DMS53 treated with DMSO at 0.1 percent for 48 hours (cell line): ENCODE data around the gene TGFB2.
A peak's percentile ranks its signal among the peaks of the same experiment; 100 is the strongest.
"Not testable (repeated sequence)": the region's sequence is repeated elsewhere in the genome, so short reads cannot be mapped to it uniquely, and the experiment has no call there.

Source experiments
- DNase-seq: peaks from one replicate; lab custom pipeline; 2025; ENCODE audit not compliant: unreplicated experiment; lab: John Stamatoyannopoulos, UW

TGFB2 gene

GRCh38 chr1:218344814-218345672 is at the start of gene TGFB2:
TGFB2 (plus strand) TSS chr1:218345336; CDS start chr1:218346702, 1,366 bp downstream.
- DNase-seq: peak; percentile 86

DNA sequence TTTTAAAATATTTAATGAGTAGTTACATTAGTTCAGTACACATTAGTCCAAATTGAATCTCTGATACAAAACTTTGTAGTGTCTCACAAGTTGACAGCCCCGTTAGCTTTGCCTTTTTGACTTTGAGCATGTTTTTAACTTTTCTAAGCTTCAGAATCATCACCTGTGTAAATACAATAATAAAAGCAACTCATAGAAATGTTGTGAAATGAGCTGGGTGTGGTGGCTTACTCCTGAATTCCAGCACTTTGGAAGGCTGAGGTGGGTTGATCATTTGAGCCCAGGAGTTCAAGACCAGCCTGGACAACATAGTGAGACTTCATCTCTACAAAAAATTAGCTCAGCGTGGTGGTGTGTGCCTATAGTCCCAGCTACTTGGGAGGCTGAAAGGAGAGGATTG is 49.0 kb upstream of the TGFB2 start:
- no peak for DNase-seq

DNA sequence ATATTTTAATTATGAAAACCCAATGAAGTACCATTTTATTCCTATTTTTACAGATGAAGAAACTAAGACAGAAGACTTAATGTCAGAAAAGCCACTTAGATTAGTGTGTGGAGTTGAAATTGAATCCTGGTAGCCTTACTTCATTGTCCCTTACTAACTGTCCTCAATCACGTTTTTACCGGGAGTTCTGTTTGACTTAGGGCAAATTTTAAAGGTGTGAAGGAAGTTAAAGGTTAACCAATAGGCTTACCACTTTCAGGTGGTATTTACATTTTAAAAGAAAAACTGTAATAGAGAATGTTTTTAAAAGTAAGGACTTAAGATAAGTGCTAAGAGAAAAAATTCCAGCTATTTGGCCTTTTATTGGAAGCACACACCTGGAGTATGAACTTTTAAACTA is 47.7 kb upstream of the TGFB2 start:
- no peak for DNase-seq

- no peak for DNase-seq
Observed at GRCh38 chr1:218297867-218298266, 47.3 kb upstream of the TGFB2 start.

- DNase-seq: no peak
Observed at GRCh38 chr1:218298398-218298797, 46.7 kb upstream of the TGFB2 start.

DNA sequence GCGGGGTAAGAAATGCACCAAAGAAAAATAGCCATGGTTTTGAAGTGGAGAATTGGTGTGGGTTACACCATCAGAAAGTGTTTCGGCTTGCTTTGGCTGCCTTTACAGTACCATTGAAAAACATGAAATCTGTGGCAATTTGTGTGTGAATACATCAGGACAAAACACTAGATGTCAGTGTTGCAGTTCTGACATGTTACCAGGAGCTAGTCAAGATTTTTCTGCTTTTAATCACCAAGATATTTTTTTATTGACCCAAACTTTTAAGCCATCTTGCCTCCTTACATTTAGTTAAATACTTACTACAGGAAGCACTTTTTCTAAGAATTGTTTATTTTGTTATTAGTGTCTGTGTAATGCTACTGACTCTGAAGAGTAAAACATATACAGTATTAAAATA is 45.7 kb upstream of the TGFB2 start:
- no peak for DNase-seq

DNA sequence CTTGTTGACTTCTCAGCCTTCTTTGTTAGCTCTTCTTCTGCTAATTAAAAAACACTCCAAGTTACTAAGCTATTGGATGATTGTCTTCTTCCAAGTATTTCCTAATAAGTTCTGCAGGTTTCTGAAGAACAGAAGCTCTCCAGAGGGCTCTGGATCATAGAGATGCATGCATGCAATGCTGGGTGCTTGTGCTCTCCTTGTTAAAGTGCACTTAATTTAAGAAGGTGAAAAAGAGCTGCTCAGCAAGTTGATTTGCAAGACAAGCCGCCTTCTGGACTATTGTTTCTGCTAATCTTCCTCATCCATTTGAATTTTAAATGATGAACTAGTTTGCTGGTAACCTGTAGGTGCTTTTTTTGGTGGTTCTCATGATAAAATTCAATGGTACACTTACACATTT is 43.9 kb upstream of the TGFB2 start:
- no peak for DNase-seq

DNA sequence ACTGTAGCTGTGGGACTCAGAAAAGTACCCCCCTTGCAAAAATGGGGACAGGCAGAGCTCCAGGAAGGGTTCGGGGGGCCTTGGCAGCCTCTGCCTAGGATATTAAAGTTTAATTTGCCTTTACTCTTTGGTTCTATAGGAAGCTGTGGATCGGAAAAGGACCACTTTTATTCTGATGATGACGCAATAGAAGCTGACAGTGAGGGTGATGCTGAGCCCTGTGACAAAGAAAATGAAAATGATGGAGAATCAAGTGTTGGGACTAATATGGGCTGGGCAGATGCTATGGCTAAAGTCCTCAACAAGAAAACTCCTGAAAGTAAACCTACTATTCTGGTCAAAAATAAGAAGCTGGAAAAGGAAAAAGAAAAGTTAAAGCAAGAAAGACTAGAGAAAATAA is 43.0 kb upstream of the TGFB2 start:
- no peak for DNase-seq

DNA sequence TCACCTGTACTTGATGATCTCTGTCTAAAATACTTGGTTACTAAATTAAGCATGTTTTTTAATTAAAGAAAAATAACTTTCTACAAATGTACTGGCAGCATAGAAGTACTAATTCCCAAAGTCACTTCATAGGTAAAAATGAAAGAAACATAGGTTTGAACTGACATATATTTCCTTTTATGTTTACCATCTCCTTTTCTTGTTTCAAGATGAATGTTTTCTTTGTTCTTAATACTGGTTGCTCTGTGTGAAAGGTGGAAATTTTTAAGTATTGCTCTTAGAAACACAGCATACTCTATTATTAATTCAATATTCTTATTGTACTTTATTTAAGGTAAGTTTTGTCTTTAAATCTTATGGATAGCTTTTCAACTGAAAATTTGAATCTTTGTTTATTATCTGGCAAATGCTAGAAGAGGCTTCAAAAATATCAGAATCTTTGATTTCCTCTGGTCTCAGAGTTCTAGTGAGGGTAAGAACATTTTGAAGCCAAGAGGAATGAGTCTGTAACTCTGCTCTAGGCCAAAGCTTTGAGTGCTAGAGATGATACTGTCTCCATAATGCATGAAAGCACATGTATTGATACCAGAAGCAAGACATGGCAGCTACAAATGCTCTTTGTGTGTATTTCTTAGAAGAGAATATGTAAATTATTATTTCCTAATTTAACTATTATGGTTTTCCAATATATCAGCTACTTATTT is 41.8 kb upstream of the TGFB2 start:
- DNase-seq: no peak

DNA sequence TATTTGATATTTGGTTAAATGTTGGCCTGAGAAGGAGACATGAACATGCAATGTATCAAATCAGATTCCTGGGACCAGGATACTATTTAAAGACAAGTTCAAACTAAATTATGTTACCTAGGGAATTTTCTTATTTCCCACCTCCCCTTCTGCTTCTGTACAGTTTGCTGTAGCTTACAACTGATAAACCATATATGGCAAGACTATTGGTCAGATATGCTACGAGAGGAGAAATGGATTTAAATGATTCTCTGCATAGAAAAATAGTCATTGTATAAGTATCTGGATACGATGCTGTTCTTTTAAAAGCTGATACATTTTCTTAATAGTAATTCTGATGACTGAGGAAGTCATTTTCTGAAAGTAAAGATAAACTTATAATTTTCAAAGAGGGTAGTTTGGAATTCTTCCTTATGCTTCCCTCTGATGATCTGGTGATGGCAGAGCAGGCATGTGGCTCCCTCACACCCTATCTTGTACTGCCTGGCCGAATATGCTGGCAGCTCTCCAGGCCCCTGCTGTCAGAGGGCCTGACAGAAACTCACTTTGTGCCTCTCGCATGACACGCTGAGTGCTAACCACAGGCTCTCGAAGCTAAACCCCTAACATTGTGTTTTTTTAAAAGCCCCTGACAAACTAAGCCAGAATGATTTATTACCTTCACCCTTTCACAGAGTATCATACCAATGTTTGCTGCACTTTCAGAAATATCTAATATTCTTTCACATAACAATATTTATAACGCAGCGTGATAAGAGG is 40.7 kb upstream of the TGFB2 start:
- no peak for DNase-seq

DNA sequence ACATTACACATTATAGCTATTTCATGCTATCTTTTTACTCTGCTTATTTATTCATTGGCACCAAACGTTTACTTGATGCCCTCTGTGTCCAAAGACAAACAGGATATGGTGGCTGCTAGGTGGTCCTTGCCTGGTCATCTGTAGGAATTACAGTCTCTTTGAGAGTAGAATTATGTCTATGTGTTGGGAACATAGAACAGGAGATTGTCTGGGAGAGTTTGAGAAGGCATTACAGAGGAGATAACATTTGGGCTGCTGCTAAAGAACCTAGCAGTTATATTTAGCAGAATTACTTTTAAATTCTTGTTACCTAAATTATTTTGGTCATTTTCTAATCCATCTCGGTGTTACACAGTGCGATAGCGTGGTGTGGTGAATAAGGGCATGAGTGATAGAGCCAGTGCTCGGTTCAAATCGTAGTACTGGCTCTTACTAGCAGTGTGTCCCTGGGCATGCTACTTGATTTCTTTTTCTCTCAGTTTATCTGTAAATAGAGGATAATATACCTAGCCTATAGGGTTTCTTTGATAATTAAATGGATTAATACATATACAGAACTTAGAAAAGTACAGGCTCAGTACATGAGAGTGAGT is 39.6 kb upstream of the TGFB2 start:
- no peak for DNase-seq

DNA sequence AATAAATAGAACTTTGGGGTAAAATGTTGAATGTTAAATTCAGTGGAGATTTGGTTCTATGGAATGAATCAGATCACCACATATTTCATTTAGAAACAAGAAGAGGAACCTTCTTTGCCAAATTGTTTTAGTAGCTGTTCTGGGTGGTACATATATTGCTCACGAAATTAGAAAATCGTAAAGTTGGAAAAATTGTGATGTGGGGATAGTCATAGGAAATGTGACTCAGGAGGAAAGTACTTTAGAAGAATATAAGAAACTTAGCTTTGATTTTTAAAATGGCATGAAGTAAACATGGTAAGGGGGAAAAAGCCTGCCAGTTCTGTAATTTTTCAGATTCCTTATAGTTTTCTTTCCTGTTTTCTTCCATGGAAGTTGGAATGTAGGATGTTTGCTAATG is 32.6 kb upstream of the TGFB2 start:
- no peak for DNase-seq

DNA sequence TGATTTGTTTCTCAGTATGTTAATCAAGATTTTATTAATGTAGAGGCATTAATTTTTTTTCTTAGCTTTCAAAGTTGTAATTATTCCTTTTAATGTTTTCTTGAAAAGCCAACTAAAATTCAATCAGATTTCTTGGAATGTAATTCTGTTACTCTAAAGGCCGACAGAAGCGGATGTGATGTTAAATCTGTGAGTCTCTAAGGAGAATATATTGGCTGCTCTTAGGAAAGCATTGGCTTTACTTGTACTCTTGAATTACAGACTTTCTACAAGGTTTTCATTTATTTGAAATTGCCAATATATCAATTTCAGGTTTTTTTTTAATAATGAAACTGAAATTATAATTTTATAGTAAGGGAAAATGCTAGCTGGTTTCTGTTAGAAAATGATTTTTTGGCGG is 30.8 kb upstream of the TGFB2 start:
- no peak for DNase-seq

- DNase-seq: no peak
Observed at GRCh38 chr1:218315638-218316037, 29.5 kb upstream of the TGFB2 start.

GRCh38 chr1:218317061-218317460 is 28.1 kb upstream of the TGFB2 start:
- DNase-seq: no peak

DNA sequence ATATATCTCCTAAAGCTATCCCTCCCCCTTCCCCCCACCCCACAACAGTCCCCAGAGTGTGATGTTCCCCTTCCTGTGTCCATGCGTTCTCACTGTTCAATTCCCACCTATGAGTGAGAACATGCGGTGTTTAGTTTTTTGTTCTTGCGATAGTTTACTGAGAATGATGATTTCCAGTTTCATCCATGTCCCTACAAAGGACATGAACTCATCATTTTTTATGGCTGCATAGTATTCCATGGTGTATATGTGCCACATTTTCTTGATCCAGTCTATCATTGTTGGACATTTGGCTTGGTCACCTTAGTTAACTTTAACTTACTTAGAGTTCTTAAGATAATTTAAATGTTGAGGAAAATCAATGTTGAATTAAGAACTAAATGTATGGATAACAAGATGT is 25.0 kb upstream of the TGFB2 start:
- not testable (repeated sequence) for DNase-seq

DNA sequence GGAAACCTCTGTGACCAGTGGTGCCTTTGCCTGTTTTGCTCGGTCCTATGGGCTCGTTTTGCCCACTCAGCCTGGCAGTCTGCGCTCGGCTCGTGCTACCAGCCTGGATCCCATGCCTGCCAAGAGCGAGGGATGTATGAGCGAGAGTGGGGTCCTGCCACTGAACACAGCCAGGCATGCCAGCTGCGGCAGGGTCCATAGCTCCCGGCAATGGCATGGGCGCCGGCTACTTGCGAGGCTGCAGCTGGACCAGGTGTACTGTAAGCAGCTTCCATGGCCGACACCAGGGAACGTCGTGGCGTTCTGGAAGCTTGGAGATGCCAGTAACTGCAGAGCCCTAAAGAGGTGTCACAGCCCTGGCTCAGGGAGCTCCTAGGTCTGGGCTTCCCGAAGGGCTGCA is 22.4 kb upstream of the TGFB2 start:
- DNase-seq: no peak

DNA sequence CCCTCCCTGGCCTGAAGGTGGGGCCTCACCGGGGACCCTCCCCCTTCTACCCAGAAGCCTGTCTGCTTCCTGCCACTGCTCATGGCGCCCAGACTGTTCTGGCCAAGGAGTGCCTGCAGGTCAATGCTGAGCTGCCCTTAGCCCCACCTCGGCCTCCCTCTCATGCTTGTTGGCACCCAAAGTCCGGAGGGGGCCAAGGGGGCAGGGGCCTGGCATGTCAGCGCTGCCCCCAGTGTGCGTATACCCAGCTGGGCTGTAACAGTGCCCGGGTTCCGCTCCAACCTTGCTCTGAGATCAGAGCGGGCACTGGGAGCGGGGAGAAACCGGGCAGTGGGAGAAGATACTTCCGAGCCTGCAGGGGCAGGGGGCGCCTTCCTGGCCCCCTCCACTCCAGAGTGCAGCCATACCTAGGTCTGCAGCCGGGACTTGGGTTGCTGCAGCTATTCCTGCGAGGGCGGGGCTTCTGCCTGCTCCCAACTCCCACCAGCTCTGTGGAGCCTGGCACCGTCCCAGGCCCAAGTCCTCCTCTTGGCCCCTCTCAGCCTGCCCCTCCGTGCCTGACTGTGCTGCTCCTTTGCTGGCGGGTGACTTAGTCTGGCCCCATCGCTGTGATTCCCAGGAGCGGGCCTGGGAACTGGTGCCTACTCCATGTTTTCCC is 21.4 kb upstream of the TGFB2 start:
- no peak for DNase-seq

DNA sequence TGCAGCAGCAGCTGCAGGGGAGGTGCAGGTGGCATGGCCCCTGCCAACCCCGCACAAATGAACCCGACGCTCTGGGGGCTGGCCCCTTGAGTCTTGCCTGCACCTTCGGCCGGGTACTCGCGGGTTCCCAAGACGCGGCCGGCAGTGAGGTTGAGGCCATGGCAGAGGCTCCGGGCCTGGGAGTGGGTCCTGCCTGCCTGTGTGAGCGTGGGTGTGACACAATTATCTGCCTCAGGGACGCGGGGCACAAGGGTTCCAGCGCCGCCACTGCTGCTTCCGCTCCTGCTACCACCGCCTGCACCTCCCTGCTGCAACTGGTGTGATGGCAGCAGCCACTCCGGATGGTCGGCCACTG is 20.9 kb upstream of the TGFB2 start:
- no peak for DNase-seq

GRCh38 chr1:218328769-218329168 is 16.4 kb upstream of the TGFB2 start:
- no peak for DNase-seq

- peak; percentile 62 for DNase-seq
Observed at GRCh38 chr1:218330043-218330623, 15.0 kb upstream of the TGFB2 start.
